H9 (cell line): ENCODE data around the gene PEX10. TPM values are rescaled to one million over a fixed set of nuclear protein-coding genes. Genes with fewer than 3 reads are reported as not detected.

ENCODE experiments used
- DNase-seq: peaks from one replicate; pipeline ENCODE4 v3.0.0-alpha.2; 2017
- H2AFZ ChIP-seq: one replicate; pipeline ENCODE4 v1.6.1; 2013; ENCODE audit warnings: mild to moderate bottlenecking, low read length, control low read depth, moderate library complexity
- H2AK5ac ChIP-seq: 2 replicates; pipeline ENCODE4 v1.6.1; 2013; ENCODE audit warnings: low read length, control low read depth, mixed read lengths; ENCODE audit not compliant: insufficient read length
- H2BK120ac ChIP-seq: one replicate; pipeline ENCODE4 v1.6.1; 2013; ENCODE audit warnings: low read depth, mild to moderate bottlenecking, low read length, control low read depth, inconsistent platforms; ENCODE audit not compliant: poor library complexity, severe bottlenecking
- H2BK12ac ChIP-seq: 2 replicates; pipeline ENCODE4 v1.6.1; 2013; ENCODE audit warnings: low read length, control low read depth, mixed read lengths, low read depth; ENCODE audit not compliant: insufficient read length
- H2BK15ac ChIP-seq: 2 replicates; pipeline ENCODE4 v1.6.1; 2013; ENCODE audit warnings: low read depth, low read length, control low read depth
- H2BK20ac ChIP-seq: one replicate; pipeline ENCODE4 v1.6.1; 2013; ENCODE audit warnings: low read depth, mild to moderate bottlenecking, low read length, control low read depth, inconsistent platforms; ENCODE audit not compliant: poor library complexity, severe bottlenecking
- H2BK5ac ChIP-seq: 2 replicates; pipeline ENCODE4 v1.6.1; 2013; ENCODE audit warnings: low read length, control low read depth, mixed read lengths; ENCODE audit not compliant: insufficient read length
- H3K14ac ChIP-seq: 2 replicates; pipeline ENCODE4 v1.6.1; 2013; ENCODE audit warnings: low read length, control low read depth; ENCODE audit not compliant: insufficient read depth
- H3K18ac ChIP-seq: 2 replicates; pipeline ENCODE4 v1.6.1; 2013; ENCODE audit warnings: low read depth, mild to moderate bottlenecking, mixed read lengths, low read length, control low read depth; ENCODE audit not compliant: insufficient read length
- H3K23ac ChIP-seq: 2 replicates; pipeline ENCODE4 v1.6.1; 2013; ENCODE audit warnings: low read length, control low read depth, mixed read lengths, low read depth; ENCODE audit not compliant: insufficient read length
- H3K23me2 ChIP-seq: 2 replicates; pipeline ENCODE4 v1.6.1; 2013; ENCODE audit warnings: low read depth, mild to moderate bottlenecking, mixed read lengths, low read length, control low read depth; ENCODE audit not compliant: insufficient read length, poor library complexity, severe bottlenecking
- H3K27ac ChIP-seq: 2 replicates; pipeline ENCODE4 v1.5.1; 2013; ENCODE audit warnings: low read length, control low read depth, mixed read lengths, low read depth; ENCODE audit not compliant: insufficient read length
- H3K27me3 ChIP-seq: 2 replicates; pipeline ENCODE4 v1.6.1; 2013; ENCODE audit warnings: low read length, control low read depth, inconsistent platforms; ENCODE audit not compliant: insufficient read depth
- H3K4ac ChIP-seq: 2 replicates; pipeline ENCODE4 v1.6.1; 2013; ENCODE audit warnings: low read depth, mild to moderate bottlenecking, control low read depth, inconsistent platforms, low read length, moderate library complexity
- H3K4me1 ChIP-seq: 2 replicates; pipeline ENCODE4 v1.6.1; 2013; ENCODE audit warnings: low read length, control low read depth, inconsistent platforms; ENCODE audit not compliant: insufficient read depth
- H3K4me2 ChIP-seq: 2 replicates; pipeline ENCODE4 v1.6.1; 2013; ENCODE audit warnings: low read length, control low read depth, mixed read lengths; ENCODE audit not compliant: insufficient read length, insufficient read depth
- H3K56ac ChIP-seq: 2 replicates; pipeline ENCODE4 v1.6.1; 2013; ENCODE audit warnings: low read depth, mild to moderate bottlenecking, mixed read lengths, low read length, control low read depth; ENCODE audit not compliant: insufficient read length
- H3K79me1 ChIP-seq: 2 replicates; pipeline ENCODE4 v1.6.1; 2013; ENCODE audit warnings: low read depth, mild to moderate bottlenecking, moderate library complexity, low read length, control low read depth, inconsistent platforms; ENCODE audit not compliant: insufficient read depth, poor library complexity, severe bottlenecking
- H3K79me2 ChIP-seq: 2 replicates; pipeline ENCODE4 v1.6.1; 2013; ENCODE audit warnings: low read length, control low read depth, inconsistent platforms; ENCODE audit not compliant: insufficient read depth
- H3K9ac ChIP-seq: 2 replicates; pipeline ENCODE4 v1.6.1; 2013; ENCODE audit warnings: low read length, control low read depth, mixed read lengths; ENCODE audit not compliant: insufficient read length; ENCODE audit errors: extremely low read depth
- H3K9me3 ChIP-seq: one replicate; pipeline ENCODE4 v1.6.1; 2013; ENCODE audit warnings: low read depth, low read length, inconsistent platforms; ENCODE audit not compliant: control insufficient read depth
- H3T11ph ChIP-seq: one replicate; pipeline ENCODE4 v1.6.1; 2013; ENCODE audit warnings: mild to moderate bottlenecking, low read length, control low read depth, inconsistent platforms
- H4K20me1 ChIP-seq: one replicate; pipeline ENCODE4 v1.6.1; 2013; ENCODE audit not compliant: control insufficient read depth, insufficient read length, insufficient read depth
- H4K5ac ChIP-seq: 2 replicates; pipeline ENCODE4 v1.6.1; 2013; ENCODE audit warnings: low read depth, mild to moderate bottlenecking, mixed read lengths, low read length, control low read depth; ENCODE audit not compliant: insufficient read length
- H4K8ac ChIP-seq: replicated peaks from 2 replicates; pipeline ENCODE4 v1.6.1; 2013; ENCODE audit warnings: low read length, control low read depth, mixed read lengths, low read depth; ENCODE audit not compliant: insufficient read length
- H4K91ac ChIP-seq: 2 replicates; pipeline ENCODE4 v1.6.1; 2013; ENCODE audit warnings: low read depth, mild to moderate bottlenecking, moderate library complexity, mixed read lengths, low read length, control low read depth; ENCODE audit not compliant: insufficient read length
- H3K27ac Mint-ChIP-seq, 3 experiments: 2 replicates in 2 of 3; 3 replicates in 1 of 3; pipeline ENCODE4 v1.8.0; 2020 to 2021; ENCODE audit warnings: mixed read lengths in 3 of 3, mild to moderate bottlenecking in 1 of 3, moderate library complexity in 1 of 3
- H3K27me3 Mint-ChIP-seq: 2 replicates; pipeline ENCODE4 v1.8.0; 2021; ENCODE audit warnings: low read depth, mild to moderate bottlenecking, moderate library complexity, mixed read lengths
- H3K36me3 Mint-ChIP-seq, 3 experiments: 2 replicates in 2 of 3; 3 replicates in 1 of 3; pipeline ENCODE4 v1.8.0; 2020 to 2021; ENCODE audit warnings: low read depth in 3 of 3, mixed read lengths in 3 of 3; ENCODE audit not compliant: insufficient read depth in 1 of 3
- H3K4me1 Mint-ChIP-seq, 2 experiments: 2 replicates each; pipeline ENCODE4 v1.8.0; 2020; ENCODE audit warnings: mixed read lengths in 2 of 2
- H3K4me3 Mint-ChIP-seq, 2 experiments: 2 replicates in 1 of 2; 3 replicates in 1 of 2; pipeline ENCODE4 v1.8.0; 2020 to 2021; ENCODE audit warnings: mild to moderate bottlenecking in 2 of 2, mixed read lengths in 2 of 2, moderate library complexity in 1 of 2
- H3K9me3 Mint-ChIP-seq, 2 experiments: 2 replicates in 1 of 2; 3 replicates in 1 of 2; pipeline ENCODE4 v1.8.0; 2020; ENCODE audit warnings: mild to moderate bottlenecking in 2 of 2, mixed read lengths in 2 of 2, moderate library complexity in 1 of 2
- WGBS: extraction: QIAGEN DNeasy Blood & Tissue Kit; methylation state at CpG from one replicate; pipeline ENCODE4 v1.1.7; 2013; ENCODE audit warnings: missing lambda C conversion rate, low lambda C conversion rate, mixed read lengths; ENCODE audit not compliant: insufficient read length; ENCODE audit errors: extremely low coverage; 5-methylcytosine and 5-hydroxymethylcytosine counted together
- total RNA-seq: library from RNA; stranded (reverse); gene quantifications from 2 replicates; pipeline ENCODE4 v1.2.1, GENCODE V29; 2021
- TF ChIP-seq, protein P1 (sequence below): fragments of 200-600 bp; sonication (generic); conservative IDR thresholded peaks from 3 replicates; pipeline ENCODE4 v1.8.0; 2021; ENCODE audit warnings: antibody characterized with exemption, mild to moderate bottlenecking

The PEX10 gene
- total RNA-seq, 1 experiment from 2014 or later, result 34.4 TPM

- no CpG with 5 or more reads among the region's 27 CpGs for WGBS
- H3K4me3 Mint-ChIP-seq, result peak overlapping the region in 1 of 2 experiments; percentile 63; a peak in 3 of 5 replicates
Observed at GRCh38 chr1:2444138-2444591, 31.8 kb upstream of the PEX10 start.

More at GRCh38 chr1:2444138-2444591, 31.8 kb upstream of the PEX10 start:
- no peak overlapping the region for H2AK5ac ChIP-seq
- H3K56ac ChIP-seq, result no peak overlapping the region
- no peak overlapping the region for H3T11ph ChIP-seq
- Mint-ChIP-seq H3K4me1 (peaks cover 3 to 15% of the 10 kb centered on the region in 2 experiments; a peak in 3 of 4 replicates), H3K27ac (no peak overlapping the region), H3K36me3 (no peaks in the 10 kb centered on the region), H3K9me3 (no peaks in the 10 kb centered on the region), H3K27me3 (peaks cover 53% of the 10 kb centered on the region)
- H3K18ac ChIP-seq, result no peak overlapping the region
- no peaks in the 10 kb centered on the region for H3K9me3 ChIP-seq
- no peak overlapping the region for H3K4me2 ChIP-seq
- no peaks in the 10 kb centered on the region; the same call in 1 of the 2 replicates for H3K4me1 ChIP-seq
- no peak for DNase-seq
- H2BK5ac ChIP-seq, result no peak overlapping the region
- H3K23ac ChIP-seq, result no peak overlapping the region
- no peak overlapping the region for H3K14ac ChIP-seq
- no peaks in the 10 kb centered on the region for H3K79me1 ChIP-seq
- no peak overlapping the region for H2BK15ac ChIP-seq
- H3K27ac ChIP-seq, result no peak overlapping the region
- H3K9ac ChIP-seq, result no peak overlapping the region
- H3K27me3 ChIP-seq, result peaks cover 14% of the 10 kb centered on the region; the same call in 1 of the 2 replicates
- no peak overlapping the region for H4K5ac ChIP-seq
- H3K79me2 ChIP-seq, result no peaks in the 10 kb centered on the region
- H2BK12ac ChIP-seq, result no peak overlapping the region
- H4K8ac ChIP-seq, result no peak overlapping the region
- H2AFZ ChIP-seq, result no peak overlapping the region
- no peaks in the 10 kb centered on the region for H4K20me1 ChIP-seq
- no peak overlapping the region for H2BK20ac ChIP-seq
- TF ChIP-seq, protein P1, sequence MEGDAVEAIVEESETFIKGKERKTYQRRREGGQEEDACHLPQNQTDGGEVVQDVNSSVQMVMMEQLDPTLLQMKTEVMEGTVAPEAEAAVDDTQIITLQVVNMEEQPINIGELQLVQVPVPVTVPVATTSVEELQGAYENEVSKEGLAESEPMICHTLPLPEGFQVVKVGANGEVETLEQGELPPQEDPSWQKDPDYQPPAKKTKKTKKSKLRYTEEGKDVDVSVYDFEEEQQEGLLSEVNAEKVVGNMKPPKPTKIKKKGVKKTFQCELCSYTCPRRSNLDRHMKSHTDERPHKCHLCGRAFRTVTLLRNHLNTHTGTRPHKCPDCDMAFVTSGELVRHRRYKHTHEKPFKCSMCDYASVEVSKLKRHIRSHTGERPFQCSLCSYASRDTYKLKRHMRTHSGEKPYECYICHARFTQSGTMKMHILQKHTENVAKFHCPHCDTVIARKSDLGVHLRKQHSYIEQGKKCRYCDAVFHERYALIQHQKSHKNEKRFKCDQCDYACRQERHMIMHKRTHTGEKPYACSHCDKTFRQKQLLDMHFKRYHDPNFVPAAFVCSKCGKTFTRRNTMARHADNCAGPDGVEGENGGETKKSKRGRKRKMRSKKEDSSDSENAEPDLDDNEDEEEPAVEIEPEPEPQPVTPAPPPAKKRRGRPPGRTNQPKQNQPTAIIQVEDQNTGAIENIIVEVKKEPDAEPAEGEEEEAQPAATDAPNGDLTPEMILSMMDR, result no peak
- H2BK120ac ChIP-seq, result no peak overlapping the region
- H3K4ac ChIP-seq, result no peak overlapping the region
- peaks cover 6% of the 10 kb centered on the region for H3K23me2 ChIP-seq
- no peak overlapping the region for H4K91ac ChIP-seq
